ENCODE data around the gene INS.

Gene INS

GRCh38 chr11:2182075-2182474 lies 21.1 kb upstream of the INS start:
- no peaks in the 10 kb centered on the region for H3K4me1 ChIP-seq (ENCODE audit: control insufficient read depth, low read length)

GRCh38 chr11:2180789-2181370 lies 19.9 kb upstream of the INS start:
- Histone ChIP-seq H4K20me1 (ENCODE audit: control insufficient read depth, insufficient read depth, low read depth, low read length) (no peaks in the 10 kb centered on the region), H3K36me3 (ENCODE audit: control insufficient read depth, low read length) (no peaks in the 10 kb centered on the region), H3K9me3 (ENCODE audit: control insufficient read depth, insufficient read depth, low read length) (no peaks in the 10 kb centered on the region), H3K27me3 (ENCODE audit: control insufficient read depth, low read length) (no peaks in the 10 kb centered on the region), H3K4me2 (ENCODE audit: low read length) (no peak overlapping the region), H3K27ac (ENCODE audit: low read depth, low read length) (no peak overlapping the region), H3K4me1 (ENCODE audit: control insufficient read depth, low read length) (no peaks in the 10 kb centered on the region), H3K9me2 (replicated peaks; ENCODE audit: control insufficient read depth, low read length) (no peaks in the 10 kb centered on the region), H3K79me2 (ENCODE audit: control insufficient read depth, low read length) (no peaks in the 10 kb centered on the region), H3F3A (ENCODE audit: control insufficient read depth, insufficient read depth) (no peaks in the 10 kb centered on the region), H3K4me3 (ENCODE audit: low read length) (no peak overlapping the region)
- no peak for TF ChIP-seq CTCF (IDR thresholded peaks at IDR 0.05; ENCODE audit: low read depth, low read length, poor library complexity, severe bottlenecking)
- no peak for TF ChIP-seq EZH2phosphoT487 (IDR thresholded peaks at IDR 0.05; ENCODE audit: borderline replicate concordance, low read length)

More at GRCh38 chr11:2182075-2182474, 21.1 kb upstream of the INS start:
- no peaks in the 10 kb centered on the region for H4K20me1 ChIP-seq (ENCODE audit: control insufficient read depth, insufficient read depth, low read depth, low read length)
- no peaks in the 10 kb centered on the region for H3K9me3 ChIP-seq (ENCODE audit: control insufficient read depth, insufficient read depth, low read length)
- H3K27ac ChIP-seq (ENCODE audit: low read depth, low read length), result no peak overlapping the region
- no peak overlapping the region for H3K4me2 ChIP-seq (ENCODE audit: low read length)
- no peak overlapping the region for H3K4me3 ChIP-seq (ENCODE audit: low read length)
- no peaks in the 10 kb centered on the region for H3K36me3 ChIP-seq (ENCODE audit: control insufficient read depth, low read length)
- TF ChIP-seq CTCF (IDR thresholded peaks at IDR 0.05; ENCODE audit: low read depth, low read length, poor library complexity, severe bottlenecking), result no peak
- H3F3A ChIP-seq (ENCODE audit: control insufficient read depth, insufficient read depth), result no peaks in the 10 kb centered on the region
- no peaks in the 10 kb centered on the region for H3K79me2 ChIP-seq (ENCODE audit: control insufficient read depth, low read length)
- H3K9me2 ChIP-seq (replicated peaks; ENCODE audit: control insufficient read depth, low read length), result no peaks in the 10 kb centered on the region
- no peaks in the 10 kb centered on the region for H3K27me3 ChIP-seq (ENCODE audit: control insufficient read depth, low read length)

GRCh38 chr11:2180347-2180746 lies 19.3 kb upstream of the INS start:
- no peak overlapping the region for H3K4me2 ChIP-seq (ENCODE audit: low read length)

More at GRCh38 chr11:2180347-2180746, 19.3 kb upstream of the INS start:
- Histone ChIP-seq H3K36me3 (ENCODE audit: control insufficient read depth, low read length) (no peaks in the 10 kb centered on the region), H3K27me3 (ENCODE audit: control insufficient read depth, low read length) (no peaks in the 10 kb centered on the region), H3K4me3 (ENCODE audit: low read length) (no peak overlapping the region), H3K4me1 (ENCODE audit: control insufficient read depth, low read length) (no peaks in the 10 kb centered on the region), H3K79me2 (ENCODE audit: control insufficient read depth, low read length) (no peaks in the 10 kb centered on the region), H3K27ac (ENCODE audit: low read depth, low read length) (no peak overlapping the region), H3K9me3 (ENCODE audit: control insufficient read depth, insufficient read depth, low read length) (no peaks in the 10 kb centered on the region), H4K20me1 (ENCODE audit: control insufficient read depth, insufficient read depth, low read depth, low read length) (no peaks in the 10 kb centered on the region), H3F3A (ENCODE audit: control insufficient read depth, insufficient read depth) (no peaks in the 10 kb centered on the region), H3K9me2 (replicated peaks; ENCODE audit: control insufficient read depth, low read length) (no peaks in the 10 kb centered on the region)
- TF ChIP-seq EZH2phosphoT487 (IDR thresholded peaks at IDR 0.05; ENCODE audit: borderline replicate concordance, low read length), result no peak
- no peak for TF ChIP-seq CTCF (IDR thresholded peaks at IDR 0.05; ENCODE audit: low read depth, low read length, poor library complexity, severe bottlenecking)
